ENCODE data around the gene OTOP1. TPM values are rescaled to one million over a fixed set of nuclear protein-coding genes. Genes with fewer than 3 reads are reported as not detected.
"Not testable (repeated sequence)": the region's sequence is repeated elsewhere in the genome, so short reads cannot be mapped to it uniquely, and the experiment has no call there.

OTOP1 gene
- total and polyA plus RNA-seq, 2 donors (not counting 1 experiment from before 2014, with no cell fraction given), result not detected

DNA sequence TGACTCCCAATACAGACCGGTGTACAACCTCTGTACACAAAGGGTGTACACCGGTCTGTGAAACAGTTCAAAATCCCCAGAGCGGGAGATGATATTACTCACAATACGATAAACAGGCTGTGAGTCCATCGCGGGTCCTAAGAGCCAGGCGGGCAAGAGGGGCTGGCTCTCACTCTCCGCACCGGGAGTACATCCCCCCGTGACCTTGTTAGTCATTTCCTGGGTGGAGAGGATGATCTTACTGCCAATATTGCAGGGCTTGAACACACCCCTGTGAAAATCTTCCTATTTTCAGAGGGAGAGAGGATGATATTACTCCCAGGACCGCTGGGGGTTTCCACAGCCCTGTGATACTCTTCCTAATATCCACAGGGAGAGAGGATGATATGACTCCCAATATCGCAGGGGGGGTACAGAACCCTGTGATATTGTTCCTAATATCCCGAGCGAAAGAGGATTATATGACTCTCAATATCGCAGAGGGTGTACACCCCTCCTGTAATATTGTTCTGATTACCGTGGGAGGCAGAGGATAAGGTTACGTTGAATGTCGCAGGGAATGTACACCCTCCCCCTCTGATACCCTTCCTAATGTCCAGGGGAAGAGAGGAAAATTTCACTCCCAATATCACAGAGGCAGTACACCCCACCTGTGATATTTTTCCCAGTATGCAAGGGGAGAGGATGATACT is 60.9 kb downstream of the OTOP1 start:
- H3K36me3 ChIP-seq (replicated peaks in 1 of 2; ENCODE audit: control extremely low read depth in 1 of 2, control insufficient read depth in 1 of 2, extremely low read depth in 1 of 2, insufficient read depth in 2 of 2, low read length in 1 of 2); H4K20me1 ChIP-seq (ENCODE audit: control insufficient read depth, insufficient read depth, low read length, poor library complexity, severe bottlenecking); ATAC-seq (ENCODE audit: low read depth); intact Hi-C loops (cut with micrococcal nuclease); H3K9me3 ChIP-seq (ENCODE audit: control extremely low read depth in 1 of 3, control insufficient read depth in 2 of 3, insufficient read depth in 1 of 3, low read length in 2 of 3); H3K79me2 ChIP-seq (ENCODE audit: control insufficient read depth, insufficient read depth, low read length); CTCF ChIA-PET; H3K4me1 ChIP-seq (ENCODE audit: control insufficient read depth in 2 of 2, insufficient read depth in 2 of 2, low read length in 2 of 2); POLR2A ChIA-PET; H3K4me3 Mint-ChIP-seq; H3K4me2 ChIP-seq (replicated peaks; ENCODE audit: low read depth, low read length, poor library complexity, severe bottlenecking); H3K9me3 Mint-ChIP-seq (ENCODE audit: insufficient read depth); H2AFZ ChIP-seq (ENCODE audit: insufficient read depth, low read depth, low read length, poor library complexity, severe bottlenecking); DNase-seq; H3K4me3 ChIP-seq (ENCODE audit: control extremely low read depth in 1 of 5, extremely low read depth in 1 of 5, insufficient read depth in 1 of 5, low read depth in 2 of 5, low read length in 4 of 5); H3K27me3 ChIP-seq (replicated peaks in 1 of 4; ENCODE audit: control extremely low read depth in 1 of 4, control insufficient read depth in 3 of 4, insufficient read depth in 4 of 4, low read length in 3 of 4); H3K4me1 Mint-ChIP-seq; H3K27ac Mint-ChIP-seq; H3K9ac ChIP-seq (ENCODE audit: low read length); H3K27ac ChIP-seq (ENCODE audit: low read length in 2 of 2): not testable (repeated sequence)
- WGBS (ENCODE audit: insufficient coverage), result no CpG with 5 or more reads among the region's 18 CpGs
- peaks cover 19% of the 10 kb centered on the region for H3K27me3 Mint-ChIP-seq

GRCh38 chr4:4164532-4165173 is 62.1 kb downstream of the OTOP1 start:
- H3K9me3 Mint-ChIP-seq (ENCODE audit: insufficient read depth); H2AFZ ChIP-seq (ENCODE audit: insufficient read depth, low read depth, low read length, poor library complexity, severe bottlenecking); CTCF ChIA-PET; H3K4me3 Mint-ChIP-seq; H3K4me1 Mint-ChIP-seq; POLR2A ChIA-PET; H3K4me3 ChIP-seq (ENCODE audit: control extremely low read depth in 1 of 5, extremely low read depth in 1 of 5, insufficient read depth in 1 of 5, low read depth in 2 of 5, low read length in 4 of 5); H3K27ac Mint-ChIP-seq; H3K27me3 ChIP-seq (replicated peaks in 1 of 4; ENCODE audit: control extremely low read depth in 1 of 4, control insufficient read depth in 3 of 4, insufficient read depth in 4 of 4, low read length in 3 of 4); ATAC-seq (ENCODE audit: low read depth); H3K9ac ChIP-seq (ENCODE audit: low read length); DNase-seq; H3K4me2 ChIP-seq (replicated peaks; ENCODE audit: low read depth, low read length, poor library complexity, severe bottlenecking); H3K27ac ChIP-seq (ENCODE audit: low read length in 2 of 2); H3K36me3 ChIP-seq (replicated peaks in 1 of 2; ENCODE audit: control extremely low read depth in 1 of 2, control insufficient read depth in 1 of 2, extremely low read depth in 1 of 2, insufficient read depth in 2 of 2, low read length in 1 of 2); H3K4me1 ChIP-seq (ENCODE audit: control insufficient read depth in 2 of 2, insufficient read depth in 2 of 2, low read length in 2 of 2); H4K20me1 ChIP-seq (ENCODE audit: control insufficient read depth, insufficient read depth, low read length, poor library complexity, severe bottlenecking); H3K79me2 ChIP-seq (ENCODE audit: control insufficient read depth, insufficient read depth, low read length); H3K9me3 ChIP-seq (ENCODE audit: control extremely low read depth in 1 of 3, control insufficient read depth in 2 of 3, insufficient read depth in 1 of 3, low read length in 2 of 3); intact Hi-C loops (cut with micrococcal nuclease): not testable (repeated sequence)
- 92% methylated on average over 6 of the region's 18 CpGs for WGBS (ENCODE audit: insufficient coverage)
- peaks cover 18% of the 10 kb centered on the region for H3K27me3 Mint-ChIP-seq

DNA sequence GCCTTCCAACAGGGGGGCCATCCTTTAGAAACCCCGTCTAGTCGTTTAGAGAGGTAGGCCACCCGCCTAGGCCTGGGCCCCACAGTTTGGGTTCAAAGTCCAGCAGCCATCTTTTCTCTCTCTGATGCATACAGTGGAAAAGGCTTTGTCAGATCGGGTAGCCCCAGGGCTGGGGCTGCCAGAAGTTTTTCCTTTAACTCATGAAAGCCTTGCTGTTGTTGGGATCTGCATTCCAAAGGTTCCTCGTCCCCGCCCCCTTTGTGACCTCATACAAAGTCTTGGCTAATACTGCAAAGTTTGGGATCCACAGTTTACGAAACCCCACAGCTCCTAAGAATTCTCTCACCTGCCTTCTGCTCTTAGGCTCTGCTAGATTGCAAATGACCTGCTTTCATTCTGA is 64.5 kb downstream of the OTOP1 start:
- DNase-seq; H3K4me3 ChIP-seq (ENCODE audit: control extremely low read depth in 1 of 5, extremely low read depth in 1 of 5, insufficient read depth in 1 of 5, low read depth in 2 of 5, low read length in 4 of 5); H3K36me3 ChIP-seq (replicated peaks in 1 of 2; ENCODE audit: control extremely low read depth in 1 of 2, control insufficient read depth in 1 of 2, extremely low read depth in 1 of 2, insufficient read depth in 2 of 2, low read length in 1 of 2); H3K27me3 ChIP-seq (replicated peaks in 1 of 4; ENCODE audit: control extremely low read depth in 1 of 4, control insufficient read depth in 3 of 4, insufficient read depth in 4 of 4, low read length in 3 of 4); intact Hi-C loops (cut with micrococcal nuclease); H3K4me2 ChIP-seq (replicated peaks; ENCODE audit: low read depth, low read length, poor library complexity, severe bottlenecking); ATAC-seq (ENCODE audit: low read depth); CTCF ChIA-PET; H4K20me1 ChIP-seq (ENCODE audit: control insufficient read depth, insufficient read depth, low read length, poor library complexity, severe bottlenecking); H2AFZ ChIP-seq (ENCODE audit: insufficient read depth, low read depth, low read length, poor library complexity, severe bottlenecking); H3K4me1 ChIP-seq (ENCODE audit: control insufficient read depth in 2 of 2, insufficient read depth in 2 of 2, low read length in 2 of 2); H3K4me1 Mint-ChIP-seq; H3K9ac ChIP-seq (ENCODE audit: low read length); POLR2A ChIA-PET; H3K4me3 Mint-ChIP-seq; H3K27ac ChIP-seq (ENCODE audit: low read length in 2 of 2); H3K9me3 ChIP-seq (ENCODE audit: control extremely low read depth in 1 of 3, control insufficient read depth in 2 of 3, insufficient read depth in 1 of 3, low read length in 2 of 3); H3K27ac Mint-ChIP-seq; H3K9me3 Mint-ChIP-seq (ENCODE audit: insufficient read depth); H3K79me2 ChIP-seq (ENCODE audit: control insufficient read depth, insufficient read depth, low read length): not testable (repeated sequence)
- H3K27me3 Mint-ChIP-seq, result peaks cover 16% of the 10 kb centered on the region
- 79% methylated on average over 7 of the region's 7 CpGs for WGBS (ENCODE audit: insufficient coverage)

- H2AFZ ChIP-seq (ENCODE audit: insufficient read depth, low read depth, low read length, poor library complexity, severe bottlenecking); H4K20me1 ChIP-seq (ENCODE audit: control insufficient read depth, insufficient read depth, low read length, poor library complexity, severe bottlenecking); H3K4me2 ChIP-seq (replicated peaks; ENCODE audit: low read depth, low read length, poor library complexity, severe bottlenecking); H3K9me3 ChIP-seq (ENCODE audit: control extremely low read depth in 1 of 3, control insufficient read depth in 2 of 3, insufficient read depth in 1 of 3, low read length in 2 of 3); H3K79me2 ChIP-seq (ENCODE audit: control insufficient read depth, insufficient read depth, low read length); POLR2A ChIA-PET; intact Hi-C loops (cut with micrococcal nuclease); H3K4me1 ChIP-seq (ENCODE audit: control insufficient read depth in 2 of 2, insufficient read depth in 2 of 2, low read length in 2 of 2); H3K27ac Mint-ChIP-seq; H3K9ac ChIP-seq (ENCODE audit: low read length); H3K4me1 Mint-ChIP-seq; ATAC-seq (ENCODE audit: low read depth); H3K36me3 ChIP-seq (replicated peaks in 1 of 2; ENCODE audit: control extremely low read depth in 1 of 2, control insufficient read depth in 1 of 2, extremely low read depth in 1 of 2, insufficient read depth in 2 of 2, low read length in 1 of 2); H3K4me3 ChIP-seq (ENCODE audit: control extremely low read depth in 1 of 5, extremely low read depth in 1 of 5, insufficient read depth in 1 of 5, low read depth in 2 of 5, low read length in 4 of 5); H3K4me3 Mint-ChIP-seq; H3K27ac ChIP-seq (ENCODE audit: low read length in 2 of 2); CTCF ChIA-PET; H3K27me3 ChIP-seq (replicated peaks in 1 of 4; ENCODE audit: control extremely low read depth in 1 of 4, control insufficient read depth in 3 of 4, insufficient read depth in 4 of 4, low read length in 3 of 4); DNase-seq; H3K9me3 Mint-ChIP-seq (ENCODE audit: insufficient read depth): not testable (repeated sequence)
- H3K27me3 Mint-ChIP-seq, result peaks cover 16% of the 10 kb centered on the region
- WGBS (ENCODE audit: insufficient coverage), result 66% methylated on average over 12 of the region's 17 CpGs
Measured at GRCh38 chr4:4160956-4161665, 65.6 kb downstream of the OTOP1 start.

Data from B cell (primary cell).